Neural cell (in vitro differentiated cells): ENCODE measurements around the gene ZNF407.

Source experiments
- EP300 ChIP-seq: fragments of 450-650 bp; conservative IDR thresholded peaks from 2 replicates; pipeline ENCODE4 v1.6.1; 2014; ENCODE audit warnings: antibody characterized with exemption, mild to moderate bottlenecking, moderate library complexity; ENCODE audit not compliant: poor library complexity, severe bottlenecking
- EZH2 ChIP-seq: fragments of 200-600, 300-800 bp; shearing (Covaris generic), sonication (generic); IDR thresholded peaks from 2 replicates; pipeline ENCODE4 v1.6.1; 2014; ENCODE audit warnings: antibody characterized with exemption, low read length, borderline replicate concordance, mild to moderate bottlenecking; ENCODE audit not compliant: insufficient read depth, poor library complexity, severe bottlenecking
- POLR2AphosphoS5 ChIP-seq: IDR thresholded peaks from 2 replicates; pipeline ENCODE4 v1.6.1; 2012
- RAD21 ChIP-seq: fragments of 450-650 bp; conservative IDR thresholded peaks from 2 replicates; pipeline ENCODE4 v1.6.1; 2014; ENCODE audit warnings: antibody characterized with exemption, mild to moderate bottlenecking, moderate library complexity
- REST ChIP-seq: IDR thresholded peaks from 2 replicates; pipeline ENCODE4 v1.6.1; 2012; ENCODE audit warnings: borderline replicate concordance
- SMC3 ChIP-seq: fragments of 450-650 bp; conservative IDR thresholded peaks from 2 replicates; pipeline ENCODE4 v1.6.1; 2014; ENCODE audit warnings: antibody characterized with exemption, mild to moderate bottlenecking, moderate library complexity; ENCODE audit not compliant: poor library complexity
- TAF1 ChIP-seq: IDR thresholded peaks from 2 replicates; pipeline ENCODE4 v1.6.1; 2012; ENCODE audit warnings: low read depth
- TF ChIP-seq, protein P1 (sequence below): fragments of 450-650 bp; IDR thresholded peaks from 2 replicates; pipeline ENCODE4 v1.5.1; 2014; ENCODE audit warnings: antibody characterized with exemption, mild to moderate bottlenecking, moderate library complexity; ENCODE audit not compliant: poor library complexity, severe bottlenecking

DNA sequence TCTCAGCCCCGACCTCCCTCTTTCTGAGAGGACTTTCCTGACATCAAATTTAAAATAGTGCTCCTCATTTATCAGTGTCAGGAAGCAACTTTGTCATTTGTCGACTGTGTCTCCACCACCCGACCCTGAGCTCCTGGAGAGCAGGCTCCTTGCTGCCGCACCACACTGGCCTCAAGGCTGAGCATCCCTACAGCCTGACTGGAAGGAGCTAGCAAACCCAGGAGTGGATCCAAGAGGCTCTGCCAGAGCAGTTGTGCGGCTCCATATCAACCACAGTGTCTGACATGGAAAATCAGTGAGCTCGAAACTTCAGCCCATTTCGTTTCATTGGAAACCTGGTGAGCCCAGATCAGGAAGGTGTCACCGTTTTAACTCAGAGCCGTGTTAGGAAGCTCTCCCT lies 486.1 kb downstream of the ZNF407 start:
- TF ChIP-seq EP300 (no peak), REST (no peak), SMC3 (no peak), POLR2AphosphoS5 (no peak), EZH2 (no peak), TAF1 (no peak), RAD21 (no peak)
- TF ChIP-seq, protein P1, sequence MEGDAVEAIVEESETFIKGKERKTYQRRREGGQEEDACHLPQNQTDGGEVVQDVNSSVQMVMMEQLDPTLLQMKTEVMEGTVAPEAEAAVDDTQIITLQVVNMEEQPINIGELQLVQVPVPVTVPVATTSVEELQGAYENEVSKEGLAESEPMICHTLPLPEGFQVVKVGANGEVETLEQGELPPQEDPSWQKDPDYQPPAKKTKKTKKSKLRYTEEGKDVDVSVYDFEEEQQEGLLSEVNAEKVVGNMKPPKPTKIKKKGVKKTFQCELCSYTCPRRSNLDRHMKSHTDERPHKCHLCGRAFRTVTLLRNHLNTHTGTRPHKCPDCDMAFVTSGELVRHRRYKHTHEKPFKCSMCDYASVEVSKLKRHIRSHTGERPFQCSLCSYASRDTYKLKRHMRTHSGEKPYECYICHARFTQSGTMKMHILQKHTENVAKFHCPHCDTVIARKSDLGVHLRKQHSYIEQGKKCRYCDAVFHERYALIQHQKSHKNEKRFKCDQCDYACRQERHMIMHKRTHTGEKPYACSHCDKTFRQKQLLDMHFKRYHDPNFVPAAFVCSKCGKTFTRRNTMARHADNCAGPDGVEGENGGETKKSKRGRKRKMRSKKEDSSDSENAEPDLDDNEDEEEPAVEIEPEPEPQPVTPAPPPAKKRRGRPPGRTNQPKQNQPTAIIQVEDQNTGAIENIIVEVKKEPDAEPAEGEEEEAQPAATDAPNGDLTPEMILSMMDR: no peak
